HepG2 (cell line): ENCODE measurements around the gene FBXW8. TPM values are rescaled to one million over a fixed set of nuclear protein-coding genes. Genes with fewer than 3 reads are reported as not detected.

ENCODE experiments used
- ATAC-seq: fragments of 200-7000 bp; cut with Tn5 transposase; 3 replicates; pipeline ENCODE4 v1.9.1; 2020; ENCODE audit warnings: mild to moderate bottlenecking, moderate library complexity
- BruUV-seq: library from RNA; stranded (reverse); fragments of 400-500 nt; replicated peaks from 2 replicates; lab custom pipeline; 2021; lab: Mats Ljungman, UMichigan
- CTCF ChIA-PET: fragments of 300-600 bp; formaldehyde crosslinking; extraction: SDS; loops from one replicate; lab custom pipeline; 2021; ENCODE audit warnings: low total read pairs, inconsistent platforms, low intra/inter-chr PET ratio; lab: Yijun Ruan, JAX
- POLR2A ChIA-PET: fragments of 350-600 bp; sonication (Branson Sonifier 250); formaldehyde crosslinking; loops from one replicate; lab custom pipeline; 2020; ENCODE audit warnings: antibody characterized with exemption, inconsistent platforms; lab: Yijun Ruan, JAX
- DNase-seq: peaks from one replicate; pipeline ENCODE4 v3.0.0-alpha.2; 2015; ENCODE audit warnings: low spot score
- FAIRE-seq: peaks from 3 replicates; lab custom pipeline; 2011; peaks lifted over from hg19 to GRCh38; lab: Jason Lieb, UNC
- H2AFZ ChIP-seq: one replicate; pipeline ENCODE4 v1.6.1; 2011; ENCODE audit warnings: low read length, inconsistent platforms
- H3K27ac ChIP-seq: fragments of 300-600 bp; 3 replicates; pipeline ENCODE4 v1.8.0; 2011; ENCODE audit warnings: mixed run types, mild to moderate bottlenecking, mixed read lengths, low read length, inconsistent platforms; ENCODE audit not compliant: insufficient read depth; ENCODE audit errors: extremely low read length
- H3K27me3 ChIP-seq, 2 experiments: fragments of 200-600 bp in 1 of 2; 2 replicates in 1 of 2; 3 replicates in 1 of 2; pipeline versions ENCODE4 v1.6.0 to v1.8.0; 2011; ENCODE audit warnings: low read length in 2 of 2, mild to moderate bottlenecking in 2 of 2, moderate library complexity in 2 of 2, inconsistent platforms in 1 of 2; ENCODE audit not compliant: insufficient read depth in 2 of 2, control insufficient read depth in 1 of 2
- H3K36me3 ChIP-seq, 2 experiments: fragments of 200-600 bp in 1 of 2; replicated peaks in 1 of 2; 2 replicates in 1 of 2; 3 replicates in 1 of 2; pipeline versions ENCODE4 v1.5.1 to v1.8.0; 2011; ENCODE audit warnings: low read length in 2 of 2, inconsistent platforms in 1 of 2; ENCODE audit not compliant: insufficient read depth in 2 of 2, control insufficient read depth in 1 of 2
- H3K4me1 ChIP-seq: 2 replicates; pipeline ENCODE4 v1.5.1; 2012; ENCODE audit warnings: low read length, inconsistent platforms; ENCODE audit not compliant: insufficient read depth
- H3K4me2 ChIP-seq: 2 replicates; pipeline ENCODE4 v1.6.0; 2011; ENCODE audit warnings: low read depth, low read length, inconsistent platforms
- H3K4me3 ChIP-seq, 3 experiments: fragments of 200-600 bp in 1 of 3; sonication (generic), shearing (Covaris generic) in 1 of 3; replicated peaks in 1 of 3; 2 replicates each; pipeline ENCODE4 v1.5.1; 2011 to 2016; ENCODE audit warnings: low read length in 3 of 3, inconsistent platforms in 2 of 3, low read depth in 2 of 3, mild to moderate bottlenecking in 2 of 3, control low read depth in 1 of 3, mixed read lengths in 1 of 3; ENCODE audit not compliant: insufficient read depth in 1 of 3
- H3K79me2 ChIP-seq: one replicate; pipeline ENCODE4 v1.6.1; 2011; ENCODE audit warnings: low read length, inconsistent platforms; ENCODE audit not compliant: insufficient read depth
- H3K9ac ChIP-seq: 2 replicates; pipeline ENCODE4 v1.6.0; 2011; ENCODE audit warnings: mild to moderate bottlenecking, low read depth, low read length, inconsistent platforms; ENCODE audit not compliant: insufficient read depth
- H3K9me3 ChIP-seq: 2 replicates; pipeline ENCODE4 v1.5.1; 2012; ENCODE audit warnings: mild to moderate bottlenecking, low read length
- H4K20me1 ChIP-seq: 2 replicates; pipeline ENCODE4 v1.6.0; 2011; ENCODE audit warnings: inconsistent platforms, mild to moderate bottlenecking, low read length, moderate library complexity; ENCODE audit not compliant: insufficient read depth
- ATRX ChIP-seq: sonication (generic); formaldehyde crosslinking; IDR thresholded peaks from 2 replicates; pipeline ENCODE4 v1.4.0; 2020; ENCODE audit warnings: missing genetic modification reagents, borderline replicate concordance
- CCDC6 ChIP-seq: sonication (generic); formaldehyde crosslinking; IDR thresholded peaks from 2 replicates; pipeline ENCODE4 v1.8.1; 2022; ENCODE audit warnings: mild to moderate bottlenecking, missing genetic modification reagents, moderate library complexity
- FOSL2 ChIP-seq: sonication (generic); formaldehyde crosslinking; IDR thresholded peaks from 2 replicates; pipeline ENCODE4 v1.4.0; 2020; ENCODE audit warnings: missing genetic modification reagents
- FOXJ3 ChIP-seq: sonication (generic); formaldehyde crosslinking; IDR thresholded peaks from 2 replicates; pipeline ENCODE4 v1.4.0; 2020; ENCODE audit warnings: missing genetic modification reagents, mild to moderate bottlenecking, borderline replicate concordance
- GABPB1 ChIP-seq: IDR thresholded peaks from 2 replicates; pipeline ENCODE4 v1.6.1; 2016; ENCODE audit warnings: mild to moderate bottlenecking, missing genetic modification reagents, moderate library complexity, missing compliant biosample characterization
- KAT8 ChIP-seq: IDR thresholded peaks from 2 replicates; pipeline ENCODE4 v1.6.1; 2016; ENCODE audit warnings: missing genetic modification reagents, missing compliant biosample characterization
- MAFG ChIP-seq: sonication (generic); formaldehyde crosslinking; IDR thresholded peaks from 2 replicates; pipeline ENCODE4 v1.5.1; 2020; ENCODE audit warnings: mild to moderate bottlenecking, missing genetic modification reagents
- NFE2L2 ChIP-seq: fragments of 150-350 bp; IDR thresholded peaks from 2 replicates; pipeline ENCODE4 v1.6.1; 2014; ENCODE audit warnings: low read length
- SAP130 ChIP-seq: IDR thresholded peaks from 2 replicates; pipeline ENCODE4 v1.6.1; 2016; ENCODE audit warnings: low read depth
- SP140L ChIP-seq: sonication (generic); formaldehyde crosslinking; IDR thresholded peaks from 2 replicates; pipeline ENCODE4 v1.4.0; 2020; ENCODE audit warnings: missing genetic modification reagents, borderline replicate concordance
- YEATS2 ChIP-seq: sonication (generic); formaldehyde crosslinking; IDR thresholded peaks from 2 replicates; pipeline ENCODE4 v1.4.0; 2020; ENCODE audit warnings: missing genetic modification reagents, borderline replicate concordance
- ZFP62 ChIP-seq: sonication (generic); formaldehyde crosslinking; IDR thresholded peaks from 2 replicates; pipeline ENCODE4 v1.4.0; 2020; ENCODE audit warnings: missing genetic modification reagents
- ZMYM2 ChIP-seq: sonication (generic); formaldehyde crosslinking; IDR thresholded peaks from 2 replicates; pipeline ENCODE4 v1.8.0; 2022; ENCODE audit warnings: mild to moderate bottlenecking, missing genetic modification reagents
- ZNF251 ChIP-seq: sonication (generic); formaldehyde crosslinking; IDR thresholded peaks from 2 replicates; pipeline ENCODE4 v1.9.0; 2021; ENCODE audit warnings: mild to moderate bottlenecking, missing genetic modification reagents
- ZNF567 ChIP-seq: sonication (generic); formaldehyde crosslinking; IDR thresholded peaks from 2 replicates; pipeline ENCODE4 v1.8.1; 2023; ENCODE audit warnings: mild to moderate bottlenecking, missing genetic modification reagents, borderline replicate concordance
- WGBS: methylation state at CpG from one replicate; pipeline ENCODE4 v1.1.6; 2017; ENCODE audit warnings: low lambda C conversion rate; 5-methylcytosine and 5-hydroxymethylcytosine counted together
- in situ Hi-C: cut with HindIII; loops from 2 replicates; pipeline ENCODE4 v1.10.0; 2017; ENCODE audit warnings: low pct_unique_long_range_greater_than_20kb; ENCODE audit not compliant: extremely low pct_ligation_motif_present
- intact Hi-C: fragments of 100-400 bp; cut with micrococcal nuclease; formaldehyde crosslinking; loops from one replicate; pipeline ENCODE4 v1.10.0; 2022; ENCODE audit not compliant: unreplicated experiment
- polyA plus RNA-seq, 8 experiments: library from polyadenylated mRNA; depleted of rRNA in 3 of 8; stranded (reverse) in 7 of 8; unstranded in 1 of 8; fragments of >200 nt; fragmentation: Illumina TruSeq in 4 of 8; extraction: Trizol in 4 of 8; gene quantifications; 2 replicates each; pipeline versions ENCODE4 v1.2.1 to v1.2.3, GENCODE V29; 2011 to 2016; ENCODE audit warnings: low read depth in 4 of 8, missing spikeins in 1 of 8, mixed read lengths in 1 of 8; ENCODE audit not compliant: insufficient read depth in 1 of 8
- total RNA-seq, 5 experiments: library from RNA; depleted of rRNA; stranded (reverse); fragments of >200 nt; fragmentation: Illumina TruSeq; extraction: Trizol; gene quantifications; 2 replicates each; pipeline ENCODE4 v1.2.3, GENCODE V29; 2016; ENCODE audit warnings: low read depth in 1 of 5
- TF ChIP-seq, protein P1 (sequence below): sonication (generic); formaldehyde crosslinking; IDR thresholded peaks from 2 replicates; pipeline ENCODE4 v1.4.0; 2020; ENCODE audit warnings: mild to moderate bottlenecking, missing genetic modification reagents
- TF ChIP-seq, protein P2 (sequence below): sonication (generic); formaldehyde crosslinking; IDR thresholded peaks from 2 replicates; pipeline ENCODE4 v1.8.0; 2023; ENCODE audit warnings: mild to moderate bottlenecking, missing genetic modification reagents
- TF ChIP-seq, protein P3 (sequence below): sonication (generic); formaldehyde crosslinking; IDR thresholded peaks from 2 replicates; pipeline ENCODE4 v1.5.1; 2020; ENCODE audit warnings: mild to moderate bottlenecking, missing genetic modification reagents, borderline replicate concordance

FBXW8 gene
- total and polyA plus RNA-seq, 2 of the 13 experiments (the other 11 are each of a cell fraction or from before 2014, with no cell fraction given): 5.1 to 5.9 TPM

DNA sequence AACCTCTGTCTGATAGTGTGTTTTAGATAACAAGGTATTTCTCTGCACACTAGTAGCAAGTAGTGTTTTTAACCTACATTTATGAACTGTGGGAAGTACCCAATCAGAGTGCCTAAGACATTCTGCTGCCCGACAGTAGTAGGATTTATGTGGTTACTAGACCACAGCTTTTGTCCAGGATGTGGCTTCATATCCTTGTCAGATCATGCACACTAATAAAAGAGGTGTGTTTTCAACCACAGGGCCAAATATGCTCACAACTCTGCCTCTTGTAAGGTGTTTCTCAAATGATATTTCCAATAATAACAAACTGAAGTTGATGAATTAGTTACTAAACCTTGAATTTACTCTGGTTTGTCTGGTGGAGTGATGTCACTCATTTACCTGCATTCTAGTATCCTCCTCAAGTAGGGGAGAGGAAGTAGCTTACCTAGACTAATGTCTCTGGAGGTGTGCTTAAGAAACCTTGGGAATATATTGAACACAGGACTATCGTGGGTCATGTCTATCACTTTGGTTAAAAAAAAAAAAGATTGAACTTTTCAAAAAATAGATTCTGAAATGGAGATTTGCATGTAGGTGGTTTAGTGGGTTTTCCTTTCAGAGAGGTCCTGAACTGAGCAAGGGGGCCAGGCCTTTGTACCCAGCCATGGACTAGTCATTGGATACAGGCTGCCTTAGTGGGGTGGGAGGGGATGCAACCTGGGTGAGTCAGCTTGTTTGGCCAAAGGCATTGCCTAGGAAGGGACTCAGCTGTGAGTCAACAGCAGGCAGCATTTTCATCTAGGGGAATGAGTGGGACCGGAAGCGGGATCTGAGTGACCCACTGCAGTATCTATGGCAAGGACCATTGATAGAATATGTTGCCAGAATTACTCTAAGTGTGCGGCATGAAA is 14.1 kb downstream of the FBXW8 start:
- ATAC-seq (peak; percentile 78), DNase-seq (peak; percentile 51), FAIRE-seq (no peak)
- H4K20me1 ChIP-seq: no peaks in the 10 kb centered on the region
- ChIA-PET POLR2A (no interaction called here), CTCF (no interaction called here)
- H3K79me2 ChIP-seq: no peaks in the 10 kb centered on the region
- BruUV-seq: no TSS peak
- H3K4me2 ChIP-seq: no peak overlapping the region
- H3K27ac ChIP-seq: no peak overlapping the region
- H3K36me3 ChIP-seq: peaks cover 2 to 8% of the 10 kb centered on the region in 2 experiments; a peak in 3 of 5 replicates
- in situ Hi-C loops: no loop called here
- no peak overlapping the region for H2AFZ ChIP-seq
- H3K4me1 ChIP-seq: peaks cover 17% of the 10 kb centered on the region
- intact Hi-C loops: no loop called here
- 72% methylated on average over 4 of the region's 5 CpGs for WGBS
- no peaks in the 10 kb centered on the region for H3K9me3 ChIP-seq
- H3K4me3 ChIP-seq: no peak overlapping the region
- H3K27me3 ChIP-seq: no peaks in the 10 kb centered on the region
- no peak overlapping the region for H3K9ac ChIP-seq
- TF ChIP-seq SP140L: no peak
- no peak for TF ChIP-seq CCDC6 (CRISPR knock-in tag)
- TF ChIP-seq, protein P1, sequence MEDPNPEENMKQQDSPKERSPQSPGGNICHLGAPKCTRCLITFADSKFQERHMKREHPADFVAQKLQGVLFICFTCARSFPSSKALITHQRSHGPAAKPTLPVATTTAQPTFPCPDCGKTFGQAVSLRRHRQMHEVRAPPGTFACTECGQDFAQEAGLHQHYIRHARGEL (CRISPR knock-in tag): no peak
- TF ChIP-seq KAT8 (CRISPR knock-in tag): no peak
- TF ChIP-seq MAFG (CRISPR knock-in tag): no peak
- TF ChIP-seq FOXJ3 (CRISPR knock-in tag): no peak
- TF ChIP-seq, protein P2, sequence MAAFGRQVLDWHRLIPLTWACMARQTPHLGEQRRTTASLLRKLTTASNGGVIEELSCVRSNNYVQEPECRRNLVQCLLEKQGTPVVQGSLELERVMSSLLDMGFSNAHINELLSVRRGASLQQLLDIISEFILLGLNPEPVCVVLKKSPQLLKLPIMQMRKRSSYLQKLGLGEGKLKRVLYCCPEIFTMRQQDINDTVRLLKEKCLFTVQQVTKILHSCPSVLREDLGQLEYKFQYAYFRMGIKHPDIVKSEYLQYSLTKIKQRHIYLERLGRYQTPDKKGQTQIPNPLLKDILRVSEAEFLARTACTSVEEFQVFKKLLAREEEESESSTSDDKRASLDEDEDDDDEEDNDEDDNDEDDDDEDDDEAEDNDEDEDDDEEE (CRISPR knock-in tag): no peak
- TF ChIP-seq NFE2L2: peak; percentile 26; the same call in 1 of the 2 replicates
- TF ChIP-seq ZNF567 (CRISPR knock-in tag): no peak
- TF ChIP-seq ZMYM2 (CRISPR knock-in tag): no peak
- no peak for TF ChIP-seq YEATS2 (CRISPR knock-in tag)
- no peak for TF ChIP-seq ZNF251
- peak; percentile 81 for TF ChIP-seq FOSL2 (CRISPR knock-in tag)
- TF ChIP-seq GABPB1 (CRISPR knock-in tag): no peak
- no peak for TF ChIP-seq ATRX (CRISPR knock-in tag)
- no peak for TF ChIP-seq ZFP62 (CRISPR knock-in tag)
- TF ChIP-seq, protein P3, sequence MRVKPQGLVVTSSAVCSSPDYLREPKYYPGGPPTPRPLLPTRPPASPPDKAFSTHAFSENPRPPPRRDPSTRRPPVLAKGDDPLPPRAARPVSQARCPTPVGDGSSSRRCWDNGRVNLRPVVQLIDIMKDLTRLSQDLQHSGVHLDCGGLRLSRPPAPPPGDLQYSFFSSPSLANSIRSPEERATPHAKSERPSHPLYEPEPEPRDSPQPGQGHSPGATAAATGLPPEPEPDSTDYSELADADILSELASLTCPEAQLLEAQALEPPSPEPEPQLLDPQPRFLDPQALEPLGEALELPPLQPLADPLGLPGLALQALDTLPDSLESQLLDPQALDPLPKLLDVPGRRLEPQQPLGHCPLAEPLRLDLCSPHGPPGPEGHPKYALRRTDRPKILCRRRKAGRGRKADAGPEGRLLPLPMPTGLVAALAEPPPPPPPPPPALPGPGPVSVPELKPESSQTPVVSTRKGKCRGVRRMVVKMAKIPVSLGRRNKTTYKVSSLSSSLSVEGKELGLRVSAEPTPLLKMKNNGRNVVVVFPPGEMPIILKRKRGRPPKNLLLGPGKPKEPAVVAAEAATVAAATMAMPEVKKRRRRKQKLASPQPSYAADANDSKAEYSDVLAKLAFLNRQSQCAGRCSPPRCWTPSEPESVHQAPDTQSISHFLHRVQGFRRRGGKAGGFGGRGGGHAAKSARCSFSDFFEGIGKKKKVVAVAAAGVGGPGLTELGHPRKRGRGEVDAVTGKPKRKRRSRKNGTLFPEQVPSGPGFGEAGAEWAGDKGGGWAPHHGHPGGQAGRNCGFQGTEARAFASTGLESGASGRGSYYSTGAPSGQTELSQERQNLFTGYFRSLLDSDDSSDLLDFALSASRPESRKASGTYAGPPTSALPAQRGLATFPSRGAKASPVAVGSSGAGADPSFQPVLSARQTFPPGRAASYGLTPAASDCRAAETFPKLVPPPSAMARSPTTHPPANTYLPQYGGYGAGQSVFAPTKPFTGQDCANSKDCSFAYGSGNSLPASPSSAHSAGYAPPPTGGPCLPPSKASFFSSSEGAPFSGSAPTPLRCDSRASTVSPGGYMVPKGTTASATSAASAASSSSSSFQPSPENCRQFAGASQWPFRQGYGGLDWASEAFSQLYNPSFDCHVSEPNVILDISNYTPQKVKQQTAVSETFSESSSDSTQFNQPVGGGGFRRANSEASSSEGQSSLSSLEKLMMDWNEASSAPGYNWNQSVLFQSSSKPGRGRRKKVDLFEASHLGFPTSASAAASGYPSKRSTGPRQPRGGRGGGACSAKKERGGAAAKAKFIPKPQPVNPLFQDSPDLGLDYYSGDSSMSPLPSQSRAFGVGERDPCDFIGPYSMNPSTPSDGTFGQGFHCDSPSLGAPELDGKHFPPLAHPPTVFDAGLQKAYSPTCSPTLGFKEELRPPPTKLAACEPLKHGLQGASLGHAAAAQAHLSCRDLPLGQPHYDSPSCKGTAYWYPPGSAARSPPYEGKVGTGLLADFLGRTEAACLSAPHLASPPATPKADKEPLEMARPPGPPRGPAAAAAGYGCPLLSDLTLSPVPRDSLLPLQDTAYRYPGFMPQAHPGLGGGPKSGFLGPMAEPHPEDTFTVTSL (CRISPR knock-in tag): no peak
- TF ChIP-seq SAP130 (CRISPR knock-in tag): peak; percentile 25; the same call in 1 of the 2 replicates
